A673 (cell line): ENCODE results near the gene TCF3. TPM values are rescaled to one million over a fixed set of nuclear protein-coding genes. Genes with fewer than 3 reads are reported as not detected.

Experiments used
- BruUV-seq: library from RNA; stranded (reverse); fragments of 400-500 nt; replicated peaks from 2 replicates; lab custom pipeline; 2021; lab: Mats Ljungman, UMichigan
- CTCF ChIA-PET: fragments of 300-600 bp; sonication (Branson Sonifier 250); formaldehyde crosslinking; loops from one replicate; lab custom pipeline; 2022; ENCODE audit warnings: antibody characterized with exemption; lab: Charles Lee
- POLR2A ChIA-PET: fragments of 300-600 bp; sonication (Branson Sonifier 250); formaldehyde crosslinking; loops from one replicate; lab custom pipeline; 2022; ENCODE audit warnings: antibody characterized with exemption; ENCODE audit not compliant: low non-redundant PET; lab: Charles Lee
- DNase-seq: peaks from one replicate; pipeline ENCODE4 v3.0.0-alpha.2; 2015; ENCODE audit warnings: low spot score
- H3K27ac ChIP-seq: fragments of 200-600 bp; sonication (generic); 2 replicates; pipeline ENCODE4 v1.5.1; 2016; ENCODE audit warnings: mixed run types, low read depth, mild to moderate bottlenecking, mixed read lengths, antibody characterized with exemption, low read length; ENCODE audit not compliant: poor library complexity, severe bottlenecking
- H3K27me3 ChIP-seq: fragments of 200-600 bp; sonication (generic); replicated peaks from 2 replicates; pipeline ENCODE4 v1.6.1; 2017; ENCODE audit warnings: mixed run types, low read depth, mild to moderate bottlenecking, mixed read lengths, antibody characterized with exemption, low read length; ENCODE audit not compliant: insufficient read depth, poor library complexity
- H3K36me3 ChIP-seq: fragments of 200-600 bp; sonication (generic); 2 replicates; pipeline ENCODE4 v1.6.1; 2016; ENCODE audit warnings: mixed run types, mild to moderate bottlenecking, mixed read lengths, antibody characterized with exemption, low read length; ENCODE audit not compliant: insufficient read depth, poor library complexity, severe bottlenecking
- H3K4me1 ChIP-seq: fragments of 200-600 bp; sonication (generic); 2 replicates; pipeline ENCODE4 v1.6.1; 2017; ENCODE audit warnings: mixed run types, mild to moderate bottlenecking, mixed read lengths, antibody characterized with exemption, low read length; ENCODE audit not compliant: insufficient read depth, poor library complexity, severe bottlenecking
- H3K4me3 ChIP-seq: fragments of 200-600 bp; sonication (generic); 2 replicates; pipeline ENCODE4 v1.5.1; 2016; ENCODE audit warnings: low read depth, mixed run types, mild to moderate bottlenecking, mixed read lengths, low read length; ENCODE audit not compliant: poor library complexity, severe bottlenecking
- H3K9me3 ChIP-seq: fragments of 200-600 bp; sonication (generic); 2 replicates; pipeline ENCODE4 v1.6.1; 2016; ENCODE audit warnings: mixed run types, low read depth, mild to moderate bottlenecking, mixed read lengths, antibody characterized with exemption, low read length; ENCODE audit not compliant: poor library complexity, severe bottlenecking
- EZH2 ChIP-seq: fragments of 200-600 bp; sonication (generic); IDR thresholded peaks from 2 replicates; pipeline ENCODE4 v1.6.1; 2017; ENCODE audit warnings: borderline replicate concordance, low read depth, mild to moderate bottlenecking, mixed read lengths, antibody characterized with exemption, low read length; ENCODE audit not compliant: poor library complexity, severe bottlenecking
- intact Hi-C: fragments of 100-400 bp; cut with micrococcal nuclease; formaldehyde crosslinking; loops from one replicate; pipeline ENCODE4 v1.10.0; 2022; ENCODE audit not compliant: unreplicated experiment
- total RNA-seq: library from RNA; stranded (reverse); gene quantifications from 2 replicates; pipeline ENCODE4 v1.2.3, GENCODE V29; 2021
- TF ChIP-seq, protein P1 (sequence below): fragments of 300-800, 200-600 bp; sonication (generic); conservative IDR thresholded peaks from 2 replicates; pipeline ENCODE4 v1.5.1; 2017; ENCODE audit warnings: low read depth, mild to moderate bottlenecking, antibody characterized with exemption, low read length, moderate library complexity, mixed read lengths

TCF3 gene
- total RNA-seq, 1 experiment from 2014 or later: 333 TPM

DNA sequence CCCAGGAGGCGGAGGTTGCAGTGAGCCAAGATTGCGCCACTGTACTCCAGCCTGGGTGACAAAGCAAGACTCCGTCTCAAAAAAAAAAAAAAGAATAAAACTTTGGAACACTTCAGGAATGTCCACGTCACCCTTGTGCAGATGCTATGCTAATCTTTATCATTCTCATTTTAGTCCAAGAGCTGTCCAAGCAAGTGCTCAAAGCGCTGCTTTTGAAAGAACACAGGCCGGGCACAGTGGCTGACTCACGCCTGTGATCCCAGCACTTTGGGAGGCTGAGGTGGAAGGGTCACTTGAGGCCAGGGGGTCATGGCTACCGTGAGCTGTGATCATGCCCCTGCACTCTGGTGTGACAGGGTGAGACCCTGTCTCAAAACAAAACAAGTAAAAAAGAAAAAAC is 36.0 kb downstream of the TCF3 start:
- Histone ChIP-seq H3K9me3 (no peaks in the 10 kb centered on the region), H3K27me3 (no peaks in the 10 kb centered on the region), H3K36me3 (peaks cover 90% of the 10 kb centered on the region), H3K4me3 (no peak overlapping the region), H3K4me1 (no peaks in the 10 kb centered on the region), H3K27ac (no peak overlapping the region)
- no peak for DNase-seq
- ChIA-PET CTCF (no interaction called here), POLR2A (no interaction called here)
- TF ChIP-seq, protein P1, sequence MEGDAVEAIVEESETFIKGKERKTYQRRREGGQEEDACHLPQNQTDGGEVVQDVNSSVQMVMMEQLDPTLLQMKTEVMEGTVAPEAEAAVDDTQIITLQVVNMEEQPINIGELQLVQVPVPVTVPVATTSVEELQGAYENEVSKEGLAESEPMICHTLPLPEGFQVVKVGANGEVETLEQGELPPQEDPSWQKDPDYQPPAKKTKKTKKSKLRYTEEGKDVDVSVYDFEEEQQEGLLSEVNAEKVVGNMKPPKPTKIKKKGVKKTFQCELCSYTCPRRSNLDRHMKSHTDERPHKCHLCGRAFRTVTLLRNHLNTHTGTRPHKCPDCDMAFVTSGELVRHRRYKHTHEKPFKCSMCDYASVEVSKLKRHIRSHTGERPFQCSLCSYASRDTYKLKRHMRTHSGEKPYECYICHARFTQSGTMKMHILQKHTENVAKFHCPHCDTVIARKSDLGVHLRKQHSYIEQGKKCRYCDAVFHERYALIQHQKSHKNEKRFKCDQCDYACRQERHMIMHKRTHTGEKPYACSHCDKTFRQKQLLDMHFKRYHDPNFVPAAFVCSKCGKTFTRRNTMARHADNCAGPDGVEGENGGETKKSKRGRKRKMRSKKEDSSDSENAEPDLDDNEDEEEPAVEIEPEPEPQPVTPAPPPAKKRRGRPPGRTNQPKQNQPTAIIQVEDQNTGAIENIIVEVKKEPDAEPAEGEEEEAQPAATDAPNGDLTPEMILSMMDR: no peak
- no peak for TF ChIP-seq EZH2
- intact Hi-C loops: no loop called here
- no TSS peak for BruUV-seq

DNA sequence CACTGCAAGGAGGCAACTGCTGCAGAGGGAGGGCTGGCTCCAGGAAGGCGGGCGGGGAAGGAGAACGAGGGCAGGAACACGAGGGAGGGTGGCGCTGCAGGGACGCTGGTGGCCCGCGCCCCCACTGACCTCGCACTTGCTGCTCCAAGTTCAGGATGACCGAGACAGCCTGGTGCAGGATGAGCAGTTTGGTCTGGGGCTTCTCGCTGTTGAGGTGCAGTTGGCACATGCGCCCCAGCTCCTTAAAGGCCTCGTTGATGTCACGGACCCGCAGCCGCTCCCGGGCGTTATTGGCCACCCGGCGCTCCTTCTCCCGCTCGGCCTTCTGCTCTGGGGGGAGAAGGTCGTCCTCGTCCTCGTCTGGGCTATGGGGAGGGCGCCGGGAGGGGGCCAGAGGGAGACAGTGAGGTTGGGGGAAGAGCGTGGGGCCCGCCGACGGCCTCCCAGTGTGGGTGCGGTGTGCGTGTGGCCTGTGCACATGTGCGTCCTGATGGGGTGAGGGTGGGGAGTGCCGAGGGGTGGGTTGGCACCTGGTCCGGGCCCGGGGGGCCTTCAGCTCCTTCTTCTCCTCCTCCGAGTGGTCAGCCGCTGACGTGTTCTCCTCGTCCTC is 37.2 kb downstream of the TCF3 start:
- POLR2A ChIA-PET: interaction anchor here (0.6 kb wide), 1 partner anchor 19 kb away, joined by 3 read pairs; no protein-coding TSS in a partner anchor
- Histone ChIP-seq H3K36me3 (peaks cover 90% of the 10 kb centered on the region), H3K9me3 (no peaks in the 10 kb centered on the region), H3K4me3 (no peak overlapping the region), H3K27ac (no peak overlapping the region), H3K4me1 (no peaks in the 10 kb centered on the region), H3K27me3 (no peaks in the 10 kb centered on the region)
- BruUV-seq: no TSS peak
- intact Hi-C loops: no loop called here
- TF ChIP-seq EZH2: no peak
- TF ChIP-seq, protein P1: no peak
- CTCF ChIA-PET: interaction anchor here (0.5 kb wide), 1 partner anchor 67 kb away, joined by 8 read pairs; no protein-coding TSS in a partner anchor
- DNase-seq: no peak

DNA sequence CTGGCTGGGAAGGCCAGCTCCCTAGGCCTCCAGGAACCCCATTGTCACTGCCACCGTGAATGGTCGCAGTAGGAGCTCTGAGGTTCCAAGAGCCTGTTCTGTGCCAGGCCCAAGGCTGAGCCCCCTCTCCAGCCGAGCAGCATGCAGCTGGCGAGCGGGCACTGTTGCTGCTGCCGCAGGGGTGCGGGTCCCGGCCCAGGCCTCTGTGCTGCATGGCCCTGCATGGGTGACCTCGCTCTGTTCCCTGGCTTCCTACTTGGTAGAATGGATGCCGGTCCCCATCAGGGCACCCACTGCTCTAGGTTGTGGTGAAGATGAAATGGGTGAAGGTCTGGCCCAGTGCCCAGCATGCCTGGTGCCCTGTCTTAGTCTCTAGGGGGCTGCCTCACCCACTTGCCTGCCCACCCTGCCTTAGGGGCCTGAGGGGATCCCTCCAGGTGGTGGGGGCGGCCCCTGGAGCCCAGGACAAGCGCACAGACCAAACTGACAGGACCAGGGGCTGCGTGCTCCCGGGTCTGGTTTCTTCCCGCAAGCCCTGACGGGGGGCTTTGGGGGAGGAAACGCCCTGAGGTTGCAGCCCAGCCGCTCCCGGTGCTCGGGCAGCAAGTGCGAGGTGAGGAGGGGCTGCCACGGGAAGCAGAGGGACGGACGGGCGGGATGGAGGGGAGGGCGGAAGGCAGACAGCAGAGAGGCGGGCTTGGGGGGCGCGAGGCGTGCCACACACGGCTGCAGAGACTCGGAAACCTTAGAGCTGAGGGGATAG is 38.4 kb downstream of the TCF3 start:
- H3K27me3 ChIP-seq: no peaks in the 10 kb centered on the region
- TF ChIP-seq, protein P1: no peak
- H3K9me3 ChIP-seq: no peaks in the 10 kb centered on the region
- POLR2A ChIA-PET: no interaction called here
- CTCF ChIA-PET: no interaction called here
- no peak overlapping the region for H3K4me3 ChIP-seq
- no peak for DNase-seq
- no TSS peak for BruUV-seq
- H3K4me1 ChIP-seq: no peaks in the 10 kb centered on the region
- H3K27ac ChIP-seq: no peak overlapping the region
- H3K36me3 ChIP-seq: peaks cover 83% of the 10 kb centered on the region
- intact Hi-C loops: no loop called here
